Measurements from ENCODE around the gene MAST4. TPM values are rescaled to one million over a fixed set of nuclear protein-coding genes. Genes with fewer than 3 reads are reported as not detected.

Gene MAST4
- total and polyA plus RNA-seq, 2 of the 8 experiments (the other 6 are each of a cell fraction or from before 2014, with no cell fraction given): 1.5 to 2.6 TPM

GRCh38 chr5:66727630-66728029 is 131.4 kb downstream of the MAST4 start:
- no peak overlapping the region for H4K5ac ChIP-seq (ENCODE audit: insufficient read length, low read depth, low read length)
- H3K36me3 ChIP-seq (ENCODE audit: control insufficient read depth in 2 of 4, insufficient read depth in 4 of 4, low read length in 3 of 4): no peaks in the 10 kb centered on the region
- H4K8ac ChIP-seq (ENCODE audit: extremely low read depth, insufficient read depth, low read length): no peak overlapping the region
- H3K79me1 ChIP-seq (ENCODE audit: low read depth, low read length): no peaks in the 10 kb centered on the region
- no peaks in the 10 kb centered on the region for H3K4me1 ChIP-seq (replicated peaks in 1 of 4; ENCODE audit: control insufficient read depth in 3 of 4, insufficient read depth in 4 of 4, low read length in 3 of 4)
- no peaks in the 10 kb centered on the region for H3K23me2 ChIP-seq (ENCODE audit: low read depth, low read length)
- no peak overlapping the region for H3K4me2 ChIP-seq (ENCODE audit: insufficient read depth in 1 of 2, low read depth in 2 of 2, low read length in 2 of 2)
- no peak overlapping the region for H2BK12ac ChIP-seq (ENCODE audit: low read depth, low read length)
- no peak overlapping the region for H4K91ac ChIP-seq (replicated peaks; ENCODE audit: insufficient read length, low read length)
- POLR2A ChIA-PET (ENCODE audit: partially characterized antibody): no interaction called here
- no peak overlapping the region for H3K23ac ChIP-seq (ENCODE audit: insufficient read length)
- H2AFZ ChIP-seq (ENCODE audit: low read length): no peak overlapping the region
- CTCF ChIA-PET (ENCODE audit: partially characterized antibody): interaction anchor here (1.2 to 5.7 kb wide), 3 partner anchors 15 to 421 kb away, joined by 3 to 40 read pairs (median 5); no protein-coding TSS in a partner anchor
- no peak overlapping the region for H2BK20ac ChIP-seq (ENCODE audit: low read length)
- H3K56ac ChIP-seq (replicated peaks; ENCODE audit: insufficient read length, low read depth, low read length): no peak overlapping the region
- H3K4ac ChIP-seq (replicated peaks; ENCODE audit: insufficient read length, low read depth, low read length): no peak overlapping the region
- H3K9ac ChIP-seq (replicated peaks in 1 of 4; ENCODE audit: extremely low read depth in 1 of 4, low read depth in 3 of 4, low read length in 3 of 4): no peak overlapping the region
- no peak overlapping the region for H3K18ac ChIP-seq (ENCODE audit: extremely low read depth, low read length)
- FAIRE-seq (no peak), DNase-seq (ENCODE audit: low read depth in 1 of 2, low spot score in 2 of 2) (no peak)
- H2AK5ac ChIP-seq (ENCODE audit: low read depth, low read length): no peak overlapping the region
- H2BK5ac ChIP-seq (ENCODE audit: low read depth, low read length): no peak overlapping the region
- no peak overlapping the region for H2BK120ac ChIP-seq (replicated peaks; ENCODE audit: low read depth, low read length)
- no peaks in the 10 kb centered on the region for H3K9me3 ChIP-seq (ENCODE audit: insufficient read depth in 2 of 2, low read depth in 1 of 2, low read length in 1 of 2)
- H4K20me1 ChIP-seq (replicated peaks in 1 of 2; ENCODE audit: control insufficient read depth in 1 of 2, insufficient read depth in 2 of 2, low read length in 2 of 2): no peaks in the 10 kb centered on the region
- WGBS, 2 experiments (ENCODE audit: extremely low coverage in 1 of 2, insufficient coverage in 1 of 2, insufficient read length in 1 of 2, insufficient replicate concordance in 2 of 2, low coverage in 1 of 2, low lambda C conversion rate in 2 of 2, missing lambda C conversion rate in 1 of 2): 96% methylated on average over 2 of the region's 2 CpGs; no CpG with 5 or more reads in 1 of the 2 experiments
- no peak overlapping the region for H3K14ac ChIP-seq (ENCODE audit: insufficient read length)
- H2BK15ac ChIP-seq (ENCODE audit: low read length): no peak overlapping the region
- H3K27ac ChIP-seq (ENCODE audit: low read depth, low read length): no peak overlapping the region
- H3K27me3 ChIP-seq (replicated peaks in 1 of 4; ENCODE audit: control insufficient read depth in 3 of 4, extremely low read depth in 1 of 4, insufficient read depth in 3 of 4, low read length in 3 of 4): no peaks in the 10 kb centered on the region
- H3K79me2 ChIP-seq (ENCODE audit: control insufficient read depth in 1 of 2, insufficient read depth in 2 of 2, low read length in 2 of 2): no peaks in the 10 kb centered on the region
- H3K4me3 ChIP-seq (ENCODE audit: extremely low read depth in 1 of 4, insufficient read depth in 2 of 4, low read depth in 3 of 4, low read length in 4 of 4): no peak overlapping the region
- TF ChIP-seq USF2 (IDR thresholded peaks at IDR 0.05; ENCODE audit: low read length) (no peak), CHD1 (IDR thresholded peaks at IDR 0.05; ENCODE audit: low read depth, low read length) (no peak), JUN (IDR thresholded peaks at IDR 0.05; ENCODE audit: low read depth, low read length) (no peak), BCL11A (IDR thresholded peaks at IDR 0.05; ENCODE audit: low read depth in 2 of 2, low read length in 2 of 2) (no peak), YY1 (IDR thresholded peaks at IDR 0.05; ENCODE audit: low read depth, low read length) (no peak), CEBPB (IDR thresholded peaks at IDR 0.05; ENCODE audit: low read depth, low read length) (no peak), TBP (IDR thresholded peaks at IDR 0.05; ENCODE audit: low read depth, low read length) (no peak), FOSL1 (IDR thresholded peaks at IDR 0.05; ENCODE audit: insufficient read depth, low read depth, low read length) (no peak), CBX8 (IDR thresholded peaks at IDR 0.05; ENCODE audit: borderline replicate concordance, low read depth, low read length) (no peak), KDM4A (IDR thresholded peaks at IDR 0.05; ENCODE audit: low read depth, low read length, severe bottlenecking) (no peak), POLR2AphosphoS5 (IDR thresholded peaks at IDR 0.05; ENCODE audit: low read depth, low read length) (no peak), MAX (IDR thresholded peaks at IDR 0.05) (no peak), SIX5 (IDR thresholded peaks at IDR 0.05; ENCODE audit: low read depth, low read length) (no peak), ATF3 (IDR thresholded peaks at IDR 0.05; ENCODE audit: insufficient read depth, low read depth, low read length) (no peak)

All from H1 (cell line).